HepG2 (cell line): Measurements from ENCODE around the gene SLC26A4. TPM values are rescaled to one million over a fixed set of nuclear protein-coding genes. Genes with fewer than 3 reads are reported as not detected.

Experiments
- ATF2 ChIP-seq: sonication (generic); formaldehyde crosslinking; IDR thresholded peaks from 2 replicates; pipeline ENCODE4 v1.4.0; 2020; ENCODE audit warnings: missing genetic modification reagents
- CBX2 ChIP-seq, 2 experiments: fragments of 200-600 bp in 1 of 2; sonication (generic); formaldehyde crosslinking in 1 of 2; IDR thresholded peaks; 2 replicates each; pipeline versions ENCODE4 v1.7.0 to v1.8.1; 2018 to 2022; ENCODE audit warnings: low read depth in 2 of 2, low read length in 1 of 2, mild to moderate bottlenecking in 1 of 2, missing genetic modification reagents in 1 of 2
- DDIT3 ChIP-seq: sonication (generic); formaldehyde crosslinking; IDR thresholded peaks from 2 replicates; pipeline ENCODE4 v1.4.0; 2020; ENCODE audit warnings: mild to moderate bottlenecking, missing genetic modification reagents
- FOXC1 ChIP-seq: sonication (generic); formaldehyde crosslinking; IDR thresholded peaks from 2 replicates; pipeline ENCODE4 v1.8.0; 2022; ENCODE audit warnings: mild to moderate bottlenecking, missing genetic modification reagents, borderline replicate concordance
- HBP1 ChIP-seq: IDR thresholded peaks from 2 replicates; pipeline ENCODE4 v1.6.1; 2016; ENCODE audit warnings: low read depth, control low read depth
- MIER2 ChIP-seq: IDR thresholded peaks from 2 replicates; pipeline ENCODE4 v1.6.1; 2016; ENCODE audit warnings: missing biosample characterization, missing genetic modification reagents
- MTF2 ChIP-seq: sonication (generic); formaldehyde crosslinking; IDR thresholded peaks from 2 replicates; pipeline ENCODE4 v1.5.0; 2020; ENCODE audit warnings: missing genetic modification reagents, borderline replicate concordance
- RFXANK ChIP-seq: IDR thresholded peaks from 2 replicates; pipeline ENCODE4 v1.6.1; 2016
- TARDBP ChIP-seq: sonication (generic); formaldehyde crosslinking; IDR thresholded peaks from 2 replicates; pipeline ENCODE4 v1.8.0; 2022; ENCODE audit warnings: mild to moderate bottlenecking, missing genetic modification reagents
- TGIF2 ChIP-seq: IDR thresholded peaks from 2 replicates; pipeline ENCODE4 v1.6.1; 2016; ENCODE audit warnings: control low read depth, missing compliant biosample characterization
- ZBTB2 ChIP-seq: sonication (generic); formaldehyde crosslinking; IDR thresholded peaks from 2 replicates; pipeline ENCODE4 v1.8.0; 2022; ENCODE audit warnings: low read depth, missing genetic modification reagents
- ZFP37 ChIP-seq: sonication (generic); formaldehyde crosslinking; IDR thresholded peaks from 2 replicates; pipeline ENCODE4 v1.4.0; 2020; ENCODE audit warnings: missing genetic modification reagents, borderline replicate concordance
- ZMAT3 ChIP-seq: sonication (generic); formaldehyde crosslinking; conservative IDR thresholded peaks from 2 replicates; pipeline ENCODE4 v1.7.0; 2021; ENCODE audit warnings: missing genetic modification reagents
- ZNF18 ChIP-seq: sonication (generic); formaldehyde crosslinking; IDR thresholded peaks from 2 replicates; pipeline ENCODE4 v1.8.0; 2022; ENCODE audit warnings: mild to moderate bottlenecking, missing genetic modification reagents; ENCODE audit not compliant: insufficient replicate concordance
- ZNF292 ChIP-seq: sonication (generic); formaldehyde crosslinking; IDR thresholded peaks from 2 replicates; pipeline ENCODE4 v1.8.1; 2022; ENCODE audit warnings: mild to moderate bottlenecking, low read depth, missing genetic modification reagents, borderline replicate concordance
- ZNF772 ChIP-seq: sonication (generic); formaldehyde crosslinking; IDR thresholded peaks from 2 replicates; pipeline ENCODE4 v1.5.0; 2020; ENCODE audit warnings: mild to moderate bottlenecking, missing genetic modification reagents
- ZNF781 ChIP-seq: sonication (generic); formaldehyde crosslinking; IDR thresholded peaks from 2 replicates; pipeline ENCODE4 v1.5.1; 2020; ENCODE audit warnings: borderline replicate concordance, mild to moderate bottlenecking, missing genetic modification reagents; ENCODE audit errors: not compliant biosample characterization
- polyA plus RNA-seq, 8 experiments: library from polyadenylated mRNA; depleted of rRNA in 3 of 8; stranded (reverse) in 7 of 8; unstranded in 1 of 8; fragments of >200 nt; fragmentation: Illumina TruSeq in 4 of 8; extraction: Trizol in 4 of 8; gene quantifications; 2 replicates each; pipeline versions ENCODE4 v1.2.1 to v1.2.3, GENCODE V29; 2011 to 2016; ENCODE audit warnings: low read depth in 4 of 8, missing spikeins in 1 of 8, mixed read lengths in 1 of 8; ENCODE audit not compliant: insufficient read depth in 1 of 8
- total RNA-seq, 5 experiments: library from RNA; depleted of rRNA; stranded (reverse); fragments of >200 nt; fragmentation: Illumina TruSeq; extraction: Trizol; gene quantifications; 2 replicates each; pipeline ENCODE4 v1.2.3, GENCODE V29; 2016; ENCODE audit warnings: low read depth in 1 of 5

The SLC26A4 gene
- total and polyA plus RNA-seq, 2 of the 13 experiments (the other 11 are each of a cell fraction or from before 2014, with no cell fraction given) = 0.08 to 0.11 TPM

GRCh38 chr7:107742678-107743566, 82.3 kb downstream of the SLC26A4 start (continued):
- 0 out of 2 replicates have a peak, but pooled peaks have one; percentile 2 for TF ChIP-seq ATF2 (CRISPR knock-in tag)
- 0 out of 2 replicates have a peak, but pooled peaks have one; percentile 7 for TF ChIP-seq TARDBP
- TF ChIP-seq MIER2 (CRISPR knock-in tag) = peak; percentile 3; the same call in 1 of the 2 replicates
- no peak for TF ChIP-seq RFXANK (CRISPR knock-in tag)
- TF ChIP-seq ZBTB2 = 0 out of 2 replicates have a peak, but pooled peaks have one; percentile 9
- 0 out of 2 replicates have a peak, but pooled peaks have one; percentile 5 for TF ChIP-seq FOXC1 (CRISPR knock-in tag)
- no peak for TF ChIP-seq CBX2 (IDR thresholded peaks at IDR 0.05; ENCODE audit: low read depth, low read length)
- no peak for TF ChIP-seq CBX2 (CRISPR knock-in tag; IDR thresholded peaks at IDR 0.05; ENCODE audit: low read depth)
- peak; percentile 54; the same call in 1 of the 2 replicates for TF ChIP-seq HBP1 (CRISPR knock-in tag)
- 0 out of 2 replicates have a peak, but pooled peaks have one; percentile 10 for TF ChIP-seq ZNF772 (CRISPR knock-in tag)
- TF ChIP-seq DDIT3 (CRISPR knock-in tag) = no peak
- peak; percentile 94; the same call in 1 of the 2 replicates for TF ChIP-seq ZMAT3 (CRISPR knock-in tag)
- no peak for TF ChIP-seq MTF2 (CRISPR knock-in tag)
- TF ChIP-seq ZNF292 = 0 out of 2 replicates have a peak, but pooled peaks have one; percentile 10
- TF ChIP-seq ZNF781 (CRISPR knock-in tag) = peak; percentile 20
- TF ChIP-seq TGIF2 (CRISPR knock-in tag) = peak; percentile 31; the same call in 1 of the 2 replicates
- no peak for TF ChIP-seq ZNF18 (CRISPR knock-in tag)
- TF ChIP-seq ZFP37 = peak; percentile 59; the same call in 1 of the 2 replicates
